ENCODE results near the gene GORASP2.

The GORASP2 gene

GRCh38 chr2:170923799-170924198 is 5.3 kb upstream of the GORASP2 start:
- DNase-seq, result no peak

GRCh38 chr2:170924969-170925368 is 4.1 kb upstream of the GORASP2 start:
- DNase-seq, result no peak

GRCh38 chr2:170925923-170926322 is 3.1 kb upstream of the GORASP2 start:
- DNase-seq, result no peak

- no peak for DNase-seq
Measured at GRCh38 chr2:170926743-170927297, 2.2 kb upstream of the GORASP2 start.

DNA sequence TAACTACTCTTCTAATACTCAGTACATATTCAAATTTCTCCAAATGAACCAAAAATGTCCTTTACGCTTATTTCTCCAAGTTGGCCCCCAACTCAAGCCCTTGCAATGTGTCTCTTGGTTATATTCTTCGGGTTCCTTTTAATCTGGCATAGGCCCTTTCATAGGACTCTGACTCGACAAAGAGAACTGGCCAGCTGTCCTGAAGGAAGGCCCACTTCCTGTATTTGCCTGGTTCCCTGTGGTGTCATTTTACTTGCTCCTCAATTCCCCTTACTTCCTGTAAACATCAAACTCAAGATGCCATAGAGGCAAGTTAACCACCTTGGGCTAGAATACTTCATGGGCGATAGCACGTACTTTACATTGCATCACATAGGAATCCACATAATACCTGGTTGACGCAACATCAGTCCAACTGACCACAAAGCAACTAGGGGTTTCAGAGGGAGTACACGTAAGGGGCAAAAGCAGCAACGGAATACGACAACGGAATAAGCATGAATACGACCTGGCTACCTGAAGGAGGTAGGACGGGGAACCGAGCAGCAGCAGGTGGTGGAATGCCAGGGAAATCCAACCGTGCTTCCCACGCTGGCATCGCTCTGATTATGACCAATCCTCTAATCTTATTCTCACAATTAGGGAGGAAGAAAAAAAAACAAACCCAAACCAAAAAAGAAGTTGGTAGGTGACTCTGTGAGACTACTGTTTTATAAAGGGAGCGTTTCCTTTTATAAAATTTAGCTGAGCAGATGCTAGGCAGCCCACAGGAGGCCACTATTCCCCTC is 823 bp upstream of the GORASP2 start:
- DNase-seq, result peak; percentile 4

GRCh38 chr2:170929686-170930050 is 615 bp downstream of the GORASP2 start:
- peak; percentile 11 for DNase-seq

GRCh38 chr2:170930131-170930990 is 1.3 kb downstream of the GORASP2 start:
- DNase-seq, result peak; percentile 12

- DNase-seq, result peak; percentile 7
Measured at GRCh38 chr2:170930991-170931266, 1.9 kb downstream of the GORASP2 start.

GRCh38 chr2:170932166-170932565 is 3.1 kb downstream of the GORASP2 start:
- DNase-seq, result no peak

DNA sequence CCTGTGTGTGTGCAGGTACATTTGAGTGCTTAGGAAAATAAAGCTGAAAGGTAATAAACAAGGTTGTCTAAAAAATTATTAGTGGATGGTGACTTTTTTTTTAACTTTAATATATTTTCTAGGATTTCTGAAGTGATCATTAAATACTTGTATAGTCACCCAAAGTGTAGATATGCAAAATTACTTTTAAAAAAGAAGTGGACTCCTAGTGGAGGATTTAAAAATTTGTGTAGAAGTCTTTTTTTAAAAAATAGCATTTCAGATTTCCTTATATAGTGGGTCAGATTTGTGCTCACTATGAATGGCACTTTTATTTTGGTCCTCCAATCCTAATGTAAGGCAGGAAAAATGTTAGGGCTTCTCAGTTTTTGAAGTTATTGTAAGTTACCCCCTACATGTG is 3.9 kb downstream of the GORASP2 start:
- no peak for DNase-seq

DNA sequence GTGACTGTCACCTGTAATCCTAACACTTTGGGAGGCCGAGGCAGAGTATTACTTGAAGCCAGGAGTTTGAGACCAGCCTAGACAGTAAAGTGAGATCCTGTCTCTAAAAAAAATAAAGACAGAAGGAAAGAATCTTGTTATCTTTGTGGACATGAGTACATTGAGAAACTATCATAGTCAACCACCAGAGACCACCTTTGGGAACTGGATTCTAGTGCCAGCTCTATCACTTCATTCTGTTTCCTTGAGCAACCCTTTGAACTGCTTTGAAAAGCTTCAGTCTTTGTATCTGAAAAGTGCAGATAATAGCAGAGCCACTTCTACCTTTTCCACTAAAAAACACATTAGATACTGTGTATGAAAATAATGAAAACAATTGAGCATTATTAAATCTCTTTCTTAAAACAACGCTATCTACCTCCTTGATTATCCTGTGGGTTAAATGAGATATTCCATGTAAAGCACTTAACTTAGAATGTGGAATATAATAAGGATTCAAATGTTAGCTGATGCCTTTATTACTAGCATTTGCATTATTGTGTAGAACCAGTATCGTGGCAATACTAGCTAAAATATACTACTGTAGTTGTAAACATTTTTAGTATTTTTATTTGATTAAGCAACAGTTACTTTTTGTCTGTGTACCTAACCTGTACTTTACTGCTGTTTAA is 8.8 kb downstream of the GORASP2 start:
- DNase-seq, result no peak

- DNase-seq, result no peak
Measured at GRCh38 chr2:170940066-170940465, 11.0 kb downstream of the GORASP2 start.

DNA sequence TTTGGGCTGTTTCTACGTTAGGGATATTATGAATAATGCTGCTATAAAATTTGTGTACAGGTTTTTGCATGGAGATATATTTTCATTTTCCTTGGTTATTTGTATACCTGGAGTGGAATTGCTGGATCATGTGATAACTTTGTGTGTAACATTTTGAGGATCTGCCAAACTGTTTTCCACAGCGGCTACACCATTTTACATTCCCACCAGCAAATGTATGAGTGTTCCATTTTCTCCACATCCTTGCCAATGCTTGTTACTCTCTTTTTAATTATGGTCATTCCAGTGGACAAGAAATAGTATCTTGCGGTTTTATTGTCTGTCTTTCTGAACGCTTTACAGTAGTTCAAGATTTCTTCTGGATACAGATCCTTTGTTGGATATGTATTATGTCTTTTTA is 13.6 kb downstream of the GORASP2 start:
- no peak for DNase-seq

DNA sequence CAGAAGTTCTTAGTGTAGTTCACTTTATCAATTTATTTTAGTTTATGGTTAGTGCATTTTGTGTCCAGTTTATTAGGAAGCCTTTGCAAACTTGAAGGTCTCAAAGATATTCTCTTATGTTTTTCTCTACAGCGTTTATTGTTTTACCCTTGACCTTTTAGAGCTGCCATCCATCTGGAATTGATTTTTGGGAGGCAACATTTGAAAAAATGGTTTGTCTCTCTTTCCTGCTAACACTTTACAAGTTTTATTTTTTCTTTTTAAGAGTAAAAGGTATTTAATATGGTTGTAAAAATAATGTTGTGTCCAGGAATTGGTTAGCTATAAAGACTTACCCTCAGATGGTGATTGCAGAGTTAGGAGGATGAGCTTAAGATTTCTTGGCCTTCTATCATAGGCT is 14.0 kb downstream of the GORASP2 start:
- no peak for DNase-seq

- no peak for DNase-seq
Measured at GRCh38 chr2:170943596-170943995, 14.5 kb downstream of the GORASP2 start.

DNA sequence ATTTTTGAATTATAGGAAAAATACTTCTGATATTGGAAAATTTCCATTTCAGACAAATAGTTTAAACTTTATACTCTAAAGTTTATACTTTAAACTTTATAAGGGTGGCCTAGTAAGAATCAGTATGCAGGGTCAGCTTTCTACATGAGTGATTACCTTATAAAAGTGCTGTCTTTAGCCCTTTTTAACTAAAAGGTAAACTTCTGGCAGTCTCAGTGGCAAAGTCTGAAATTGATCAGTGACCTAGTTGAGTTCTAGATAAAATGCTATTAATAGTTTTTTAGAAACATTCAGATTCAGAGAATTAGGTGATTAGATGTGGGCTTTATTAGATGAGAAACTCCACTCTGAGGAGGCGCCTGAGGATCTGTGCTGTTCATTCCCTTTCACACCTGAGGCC is 15.5 kb downstream of the GORASP2 start:
- DNase-seq, result no peak

- DNase-seq, result no peak
Measured at GRCh38 chr2:170949415-170949814, 20.4 kb downstream of the GORASP2 start.

- DNase-seq, result no peak
Measured at GRCh38 chr2:170950221-170950761, 21.2 kb downstream of the GORASP2 start.

DNA sequence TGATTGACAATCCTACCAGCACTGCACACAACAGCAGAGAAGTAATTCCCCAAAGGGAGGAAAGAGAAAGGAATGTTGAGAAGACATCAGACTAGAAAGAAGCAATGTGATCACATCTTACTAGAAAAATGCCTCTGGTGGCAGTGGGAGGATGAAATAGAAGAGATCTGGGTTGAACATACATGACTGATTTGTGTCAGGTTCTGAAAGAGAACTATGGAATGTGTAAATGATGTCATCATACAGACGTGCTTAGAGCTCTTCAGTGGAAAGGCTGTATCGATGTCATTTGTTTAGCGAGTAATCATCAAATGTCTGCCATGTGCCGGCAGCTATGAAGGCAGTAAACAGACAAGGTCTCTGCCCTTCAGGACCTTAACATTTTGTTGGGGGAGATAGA is 24.9 kb downstream of the GORASP2 start:
- peak; percentile 33 for DNase-seq

DNA sequence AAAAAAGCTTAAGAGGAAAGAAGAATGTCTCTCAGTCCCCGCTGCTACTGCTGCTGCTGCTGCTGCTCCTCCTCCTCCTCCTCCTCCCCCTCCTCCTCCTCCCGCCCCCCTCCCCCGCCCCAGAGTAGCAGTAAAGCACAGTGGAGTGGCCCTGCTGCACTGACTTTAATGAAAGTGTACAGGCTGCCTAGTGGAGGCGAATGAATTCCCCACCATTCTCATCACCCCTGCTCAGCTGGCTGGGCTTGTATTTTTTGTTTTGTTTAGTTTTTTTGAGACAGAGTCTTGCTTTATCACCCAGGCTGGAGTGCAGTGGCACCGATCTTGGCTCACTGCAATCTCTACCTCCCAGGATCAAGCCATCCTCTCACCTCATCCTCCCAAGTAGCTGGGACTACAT is 34.3 kb downstream of the GORASP2 start:
- no peak for DNase-seq

- peak; percentile 6 for DNase-seq
Measured at GRCh38 chr2:170965446-170966225, 36.6 kb downstream of the GORASP2 start.

Measured in fibroblast of skin of abdomen (primary cell).